Left ventricle myocardium superior (tissue), 1 donor: Measurements from ENCODE around the gene EDDM13. TPM values are rescaled to one million over a fixed set of nuclear protein-coding genes. Genes with fewer than 3 reads are reported as not detected.

Experiments used
- total RNA-seq: library from RNA; stranded (reverse); fragmentation: NEBNext Ultra II Directional; extraction: Animal tissue kit (Norgen Biotek cat#: 25700); gene quantifications from one replicate; pipeline ENCODE4 v1.2.1, GENCODE V29; 2021
- donor health status: DM: no; HTN: yes; CAD: no; lungs with severe emphysema.

The EDDM13 gene
- total RNA-seq, 1 donor from 2014 or later, result not detected

Other genes starting within 250 kb of the EDDM13 start
- gene ZNF787, start 151.5 kb upstream of the EDDM13 start, total RNA-seq, result 33.8 TPM
- 23.9 TPM for gene ZNF444, start 131.5 kb upstream of the EDDM13 start, total RNA-seq
- gene GALP, start 96.7 kb upstream of the EDDM13 start, total RNA-seq, result not detected
- not detected for gene ZSCAN5B, start 75.0 kb upstream of the EDDM13 start, total RNA-seq
- not detected for gene ZSCAN5C, start 70.5 kb upstream of the EDDM13 start, total RNA-seq
- gene ZSCAN5A, start 42.1 kb downstream of the EDDM13 start, total RNA-seq, result 18.4 TPM
- 5.5 TPM for gene ZNF582, start 120.8 kb downstream of the EDDM13 start, total RNA-seq
- gene ZNF583, start 131.6 kb downstream of the EDDM13 start, total RNA-seq, result 5.3 TPM
- 5.6 TPM for gene ZNF667, start 204.6 kb downstream of the EDDM13 start, total RNA-seq
- 7.6 TPM for gene ZNF471, start 235.1 kb downstream of the EDDM13 start, total RNA-seq